Lower leg skin (tissue), 3 donors: ENCODE data around the gene MPV17.

Experiments
- CTCF ChIP-seq, 3 donors: fragments of 450-650 bp; IDR thresholded peaks; one replicate each; pipeline ENCODE4 v1.5.1; 2016; ENCODE audit warnings: antibody characterized with exemption in 3 of 3, mild to moderate bottlenecking in 3 of 3, moderate library complexity in 2 of 3
- POLR2A ChIP-seq, 2 donors: fragments of 450-650 bp; IDR thresholded peaks; one replicate each; pipeline ENCODE4 v1.6.1; 2016 to 2017; ENCODE audit warnings: antibody characterized with exemption in 2 of 2, mild to moderate bottlenecking in 1 of 2, moderate library complexity in 1 of 2

GRCh38 chr2:27303093-27304025, 19.5 kb downstream of the MPV17 start:
- TF ChIP-seq POLR2A (IDR thresholded peaks at IDR 0.05) (no peak), CTCF (IDR thresholded peaks at IDR 0.05) (peak in 1 of 3 donors; percentile 51)
